Fibroblast of lung (primary cell): Measurements from ENCODE around the gene TCF15. TPM values are rescaled to one million over a fixed set of nuclear protein-coding genes. Genes with fewer than 3 reads are reported as not detected.

Experiments used
- DNase-seq, 2 donors: peaks; one replicate each; pipeline versions ENCODE4 v3.0.0 to v3.0.0-alpha.2; 2010; ENCODE audit warnings: low read depth in 2 of 2
- H2AFZ ChIP-seq: 2 replicates; pipeline ENCODE4 v1.5.1; 2012; ENCODE audit warnings: low read length, control low read depth, inconsistent platforms
- H3K27ac ChIP-seq: 2 replicates; pipeline ENCODE4 v1.5.1; 2011; ENCODE audit warnings: low read length, control low read depth; ENCODE audit not compliant: insufficient read depth
- H3K27me3 ChIP-seq: 2 replicates; pipeline ENCODE4 v1.5.1; 2011; ENCODE audit warnings: mild to moderate bottlenecking, low read length; ENCODE audit not compliant: control insufficient read depth, insufficient read depth
- H3K36me3 ChIP-seq: 2 replicates; pipeline ENCODE4 v1.5.1; 2011; ENCODE audit warnings: low read length; ENCODE audit not compliant: control insufficient read depth, insufficient read depth
- H3K4me1 ChIP-seq: 2 replicates; pipeline ENCODE4 v1.5.1; 2011; ENCODE audit warnings: low read length; ENCODE audit not compliant: control insufficient read depth, insufficient read depth; ENCODE audit errors: extremely low read depth
- H3K4me2 ChIP-seq: 2 replicates; pipeline ENCODE4 v1.5.1; 2011; ENCODE audit warnings: low read length, control low read depth; ENCODE audit not compliant: insufficient read depth; ENCODE audit errors: extremely low read depth
- H3K4me3 ChIP-seq, 4 experiments: fragments of 200-600 bp in 1 of 4; sonication (generic) in 1 of 4; replicated peaks in 1 of 4; 2 replicates each; pipeline ENCODE4 v1.5.1; 2011 to 2016; ENCODE audit warnings: low read length in 4 of 4, low read depth in 3 of 4, mild to moderate bottlenecking in 3 of 4, control low read depth in 2 of 4, inconsistent platforms in 1 of 4, mixed read lengths in 1 of 4; ENCODE audit not compliant: insufficient read depth in 1 of 4; ENCODE audit errors: control extremely low read depth in 1 of 4
- H3K79me2 ChIP-seq: 2 replicates; pipeline ENCODE4 v1.5.1; 2012; ENCODE audit warnings: mild to moderate bottlenecking, low read length, inconsistent platforms; ENCODE audit not compliant: control insufficient read depth, insufficient read depth
- H3K9ac ChIP-seq: 2 replicates; pipeline ENCODE4 v1.5.1; 2011; ENCODE audit warnings: mild to moderate bottlenecking, low read length, control low read depth; ENCODE audit not compliant: insufficient read depth
- H3K9me3 ChIP-seq: 2 replicates; pipeline ENCODE4 v1.5.1; 2012; ENCODE audit warnings: low read depth, low read length; ENCODE audit not compliant: control insufficient read depth, insufficient read depth
- H4K20me1 ChIP-seq: 2 replicates; pipeline ENCODE4 v1.5.1; 2011; ENCODE audit warnings: low read length; ENCODE audit not compliant: control insufficient read depth, insufficient read depth; ENCODE audit errors: extremely low read depth
- CTCF ChIP-seq, 2 donors: IDR thresholded peaks in 1 of 2; conservative IDR thresholded peaks in 1 of 2; 1 replicate in 1 of 2; 2 replicates in 1 of 2; pipeline ENCODE4 v1.5.1; 2011 to 2012; ENCODE audit warnings: low read length in 2 of 2, control low read depth in 1 of 2, inconsistent platforms in 1 of 2, low read depth in 1 of 2, mild to moderate bottlenecking in 1 of 2
- EZH2 ChIP-seq: IDR thresholded peaks from 2 replicates; pipeline ENCODE4 v1.5.1; 2012; ENCODE audit warnings: low read length, control low read depth, mild to moderate bottlenecking; ENCODE audit errors: missing control alignments
- polyA plus RNA-seq, 2 donors: library from polyadenylated mRNA; depleted of rRNA in 1 of 2; stranded (reverse) in 1 of 2; unstranded in 1 of 2; fragments of >200 nt; gene quantifications; 2 replicates each; pipeline ENCODE4 v1.2.1, GENCODE V29; 2011 to 2012; ENCODE audit warnings: missing spikeins in 1 of 2
- total RNA-seq: library from RNA; depleted of rRNA; stranded (reverse); fragments of >200 nt; gene quantifications from 2 replicates; pipeline ENCODE4 v1.2.1, GENCODE V29; 2014

The TCF15 gene
- total and polyA plus RNA-seq, 2 donors (not counting 1 experiment from before 2014, with no cell fraction given) = not detected

DNA sequence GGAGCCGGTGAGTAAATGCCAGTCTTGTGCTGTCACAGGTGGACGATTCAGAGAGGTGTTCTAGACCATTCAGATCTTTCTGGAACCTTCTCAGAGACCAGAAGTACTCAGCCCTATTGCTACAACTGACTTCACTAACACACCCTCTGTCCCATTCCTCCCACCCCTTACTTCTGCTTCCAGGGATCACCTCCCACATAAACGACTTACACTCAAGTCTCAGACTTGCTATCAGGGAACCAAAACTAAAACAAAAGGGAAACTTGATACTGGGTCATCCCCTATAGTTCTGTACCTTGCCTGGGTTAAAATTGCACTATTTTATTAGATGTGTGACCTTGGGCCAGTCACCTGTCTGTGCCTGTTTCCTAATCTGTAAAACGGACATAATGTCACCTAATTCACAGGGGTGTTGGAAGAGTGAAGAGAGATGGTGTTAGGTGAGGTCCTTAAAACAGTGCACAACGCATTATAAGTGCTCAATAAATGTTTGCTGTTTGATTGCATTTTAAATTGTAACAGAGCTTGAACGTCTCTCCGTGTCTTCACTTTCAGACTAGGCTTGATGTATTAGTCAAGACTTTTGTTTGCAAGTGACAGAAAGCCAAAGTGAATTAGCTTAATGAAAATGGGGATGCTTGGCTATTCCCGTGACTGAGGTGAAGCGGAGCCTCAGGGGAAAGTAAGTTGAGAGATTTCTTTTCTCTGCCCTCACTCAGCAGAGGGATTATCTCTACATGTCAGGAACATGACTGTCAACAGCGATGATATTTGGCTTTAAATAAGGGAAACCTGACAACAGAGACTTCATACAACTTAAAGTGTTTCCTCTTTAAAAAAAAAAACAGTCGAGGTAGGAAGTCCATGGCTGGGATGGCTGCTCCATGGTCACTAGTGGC is 45.9 kb upstream of the TCF15 start:
- Histone ChIP-seq H3K4me3 (no peak overlapping the region), H2AFZ (no peak overlapping the region), H3K4me2 (no peak overlapping the region), H3K36me3 (peaks cover under 1% of the 10 kb centered on the region), H3K79me2 (peaks cover 18% of the 10 kb centered on the region), H3K9me3 (no peaks in the 10 kb centered on the region), H3K9ac (no peak overlapping the region), H3K27ac (no peak overlapping the region), H3K4me1 (peaks cover 16% of the 10 kb centered on the region), H3K27me3 (no peaks in the 10 kb centered on the region), H4K20me1 (no peaks in the 10 kb centered on the region)
- no peak for TF ChIP-seq EZH2
- TF ChIP-seq CTCF (conservative IDR thresholded peaks at IDR 0.05 in 1 of 2, IDR thresholded peaks at IDR 0.05 in 1 of 2; ENCODE audit: low read depth in 1 of 2, low read length in 2 of 2) = no peak
- no peak for DNase-seq

- Histone ChIP-seq H3K27me3 (no peaks in the 10 kb centered on the region), H3K27ac (no peak overlapping the region), H2AFZ (no peak overlapping the region), H3K4me3 (no peak overlapping the region), H3K9me3 (no peaks in the 10 kb centered on the region), H4K20me1 (no peaks in the 10 kb centered on the region), H3K79me2 (peaks cover 27% of the 10 kb centered on the region), H3K4me2 (no peak overlapping the region), H3K36me3 (peaks cover 8% of the 10 kb centered on the region), H3K9ac (no peak overlapping the region), H3K4me1 (peaks cover 16% of the 10 kb centered on the region)
- TF ChIP-seq CTCF (conservative IDR thresholded peaks at IDR 0.05 in 1 of 2, IDR thresholded peaks at IDR 0.05 in 1 of 2; ENCODE audit: low read depth in 1 of 2, low read length in 2 of 2) = no peak
- no peak for TF ChIP-seq EZH2
- DNase-seq = no peak
Measured at GRCh38 chr20:654417-654750, 44.3 kb upstream of the TCF15 start.

DNA sequence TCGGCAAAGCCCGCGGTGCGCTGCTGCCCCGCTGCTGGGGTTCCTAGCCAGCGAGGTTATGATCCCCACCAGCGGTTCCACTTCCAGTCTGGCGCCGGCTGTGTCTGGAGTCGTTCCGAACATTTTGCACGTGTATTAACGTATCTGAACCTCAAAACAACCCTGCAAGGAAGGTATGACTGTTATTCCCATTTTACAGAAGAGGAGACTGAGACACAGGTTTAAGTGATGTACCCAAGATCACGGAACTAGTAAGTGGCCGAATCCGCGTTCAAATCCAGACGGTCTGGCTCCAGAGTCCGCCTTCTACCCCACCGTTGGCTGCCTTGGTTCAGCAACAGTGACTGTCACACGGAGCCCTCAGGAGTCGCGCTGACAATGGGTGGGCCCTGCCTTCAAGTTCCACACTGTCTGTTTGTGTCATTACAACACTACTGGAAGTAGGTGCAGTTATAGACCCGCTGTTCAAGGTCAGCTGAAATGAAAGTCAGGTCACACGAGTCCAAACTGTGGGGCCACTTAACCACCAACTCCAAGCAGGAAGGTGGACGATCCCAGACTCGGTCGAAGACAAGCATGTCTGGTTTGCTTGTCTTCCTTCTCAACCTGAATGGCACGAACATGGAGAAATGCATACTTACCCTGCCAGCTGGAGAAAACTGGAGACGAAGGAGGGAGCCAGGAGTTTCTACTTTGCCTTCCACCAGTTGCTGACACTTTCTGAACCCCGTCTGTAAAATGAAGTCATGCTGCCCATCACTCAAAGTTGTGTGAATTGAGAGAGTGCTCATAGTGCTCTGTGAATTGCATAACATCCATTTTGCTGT is 43.7 kb upstream of the TCF15 start:
- no peaks in the 10 kb centered on the region for H3K27me3 ChIP-seq
- H3K4me2 ChIP-seq = peak overlapping the region; percentile 80
- peak overlapping the region; percentile 42 to 97 (median 58) for H3K4me3 ChIP-seq
- H3K9me3 ChIP-seq = no peaks in the 10 kb centered on the region
- no peak overlapping the region for H3K9ac ChIP-seq
- H3K4me1 ChIP-seq = peaks cover 15% of the 10 kb centered on the region
- H2AFZ ChIP-seq = peak overlapping the region; percentile 75
- TF ChIP-seq EZH2 = no peak
- TF ChIP-seq CTCF (conservative IDR thresholded peaks at IDR 0.05 in 1 of 2, IDR thresholded peaks at IDR 0.05 in 1 of 2; ENCODE audit: low read depth in 1 of 2, low read length in 2 of 2) = no peak
- H3K27ac ChIP-seq = peak overlapping the region; percentile 93
- DNase-seq = no peak
- peaks cover 30% of the 10 kb centered on the region for H3K79me2 ChIP-seq
- peaks cover 11% of the 10 kb centered on the region for H3K36me3 ChIP-seq
- H4K20me1 ChIP-seq = no peaks in the 10 kb centered on the region
